ENCODE measurements around the gene CCDC181. TPM values are rescaled to one million over a fixed set of nuclear protein-coding genes. Genes with fewer than 3 reads are reported as not detected.

Gene CCDC181
- polyA plus RNA-seq, 1 of the 3 experiments (the other 2 are of a cell fraction): 1.2 TPM

Small RNA genes within 50 kb of the gene (small RNA-seq; reads per million reads assigned to genes)
- 0 reads per million in 7 experiments for gene AL021068.2

Other genes starting within 250 kb of the CCDC181 start
- 13.7 and 20.6 TPM in 2 replicates for gene NME7, start 59.7 kb downstream of the CCDC181 start, polyA plus RNA-seq (2012; rRNA removed)
- gene BLZF1, start 59.3 kb downstream of the CCDC181 start, polyA plus RNA-seq (2012; rRNA removed): 9.5 and 16.0 TPM in 2 replicates
- 3.4 and 5.5 TPM in 2 replicates for gene SLC19A2, start 58.5 kb upstream of the CCDC181 start, polyA plus RNA-seq (2012; rRNA removed)
- gene F5, start 159.0 kb upstream of the CCDC181 start, polyA plus RNA-seq (2012; rRNA removed): under 0.01 TPM in 1 of 2 replicates, not detected in the other
- not detected in 2 replicates for gene SELP, start 202.7 kb upstream of the CCDC181 start, polyA plus RNA-seq (2012; rRNA removed)

All from SK-N-SH (cell line).